ENCODE measurements around the gene KLF1.

- TF ChIP-seq CTCF (IDR thresholded peaks at IDR 0.05): no peak
- no peak for TF ChIP-seq POLR2AphosphoS5 (IDR thresholded peaks at IDR 0.05)
- TF ChIP-seq POLR2A (IDR thresholded peaks at IDR 0.05): no peak
- TF ChIP-seq EP300 (IDR thresholded peaks at IDR 0.05): no peak
These were observed 25.6 kb upstream of the KLF1 start for GRCh38 chr19:12912571-12912970.

Measured in suprapubic skin (tissue), 4 donors.